ENCODE data around the gene GYG1.

Gene GYG1

GRCh38 chr3:149010504-149010951 is 19.2 kb downstream of the GYG1 start:
- H3K27ac ChIP-seq, result no peak overlapping the region
- TF ChIP-seq, protein P1, sequence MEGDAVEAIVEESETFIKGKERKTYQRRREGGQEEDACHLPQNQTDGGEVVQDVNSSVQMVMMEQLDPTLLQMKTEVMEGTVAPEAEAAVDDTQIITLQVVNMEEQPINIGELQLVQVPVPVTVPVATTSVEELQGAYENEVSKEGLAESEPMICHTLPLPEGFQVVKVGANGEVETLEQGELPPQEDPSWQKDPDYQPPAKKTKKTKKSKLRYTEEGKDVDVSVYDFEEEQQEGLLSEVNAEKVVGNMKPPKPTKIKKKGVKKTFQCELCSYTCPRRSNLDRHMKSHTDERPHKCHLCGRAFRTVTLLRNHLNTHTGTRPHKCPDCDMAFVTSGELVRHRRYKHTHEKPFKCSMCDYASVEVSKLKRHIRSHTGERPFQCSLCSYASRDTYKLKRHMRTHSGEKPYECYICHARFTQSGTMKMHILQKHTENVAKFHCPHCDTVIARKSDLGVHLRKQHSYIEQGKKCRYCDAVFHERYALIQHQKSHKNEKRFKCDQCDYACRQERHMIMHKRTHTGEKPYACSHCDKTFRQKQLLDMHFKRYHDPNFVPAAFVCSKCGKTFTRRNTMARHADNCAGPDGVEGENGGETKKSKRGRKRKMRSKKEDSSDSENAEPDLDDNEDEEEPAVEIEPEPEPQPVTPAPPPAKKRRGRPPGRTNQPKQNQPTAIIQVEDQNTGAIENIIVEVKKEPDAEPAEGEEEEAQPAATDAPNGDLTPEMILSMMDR (conservative IDR thresholded peaks at IDR 0.05), result no peak

- TF ChIP-seq, protein P1 (conservative IDR thresholded peaks at IDR 0.05), result no peak
- H3K27ac ChIP-seq, result no peak overlapping the region
These were observed 19.6 kb downstream of the GYG1 start for GRCh38 chr3:149010966-149011365.

GRCh38 chr3:149011676-149012075 is 20.3 kb downstream of the GYG1 start:
- no peak overlapping the region for H3K27ac ChIP-seq
- TF ChIP-seq, protein P1 (conservative IDR thresholded peaks at IDR 0.05), result no peak

DNA sequence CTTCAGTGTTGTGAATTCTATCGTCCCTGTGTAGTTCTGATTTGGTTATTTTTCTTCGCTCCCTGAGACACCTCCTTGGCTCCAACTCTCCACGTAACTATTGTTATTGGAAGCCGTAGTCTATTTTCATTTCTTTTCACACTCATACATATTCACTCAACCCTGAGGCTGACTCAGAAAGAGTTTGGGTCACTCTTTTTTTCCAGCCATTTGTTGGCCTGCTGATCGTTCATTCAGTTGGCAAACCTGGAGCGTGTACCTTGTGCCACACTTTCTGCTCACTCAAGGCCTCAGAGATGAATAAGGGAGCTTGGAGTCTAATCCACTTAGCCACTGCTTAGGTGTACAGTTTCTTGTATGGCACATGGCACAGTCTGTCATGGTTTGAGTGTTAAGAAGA is 22.4 kb downstream of the GYG1 start:
- TF ChIP-seq, protein P1 (conservative IDR thresholded peaks at IDR 0.05), result no peak
- no peak overlapping the region for H3K27ac ChIP-seq

DNA sequence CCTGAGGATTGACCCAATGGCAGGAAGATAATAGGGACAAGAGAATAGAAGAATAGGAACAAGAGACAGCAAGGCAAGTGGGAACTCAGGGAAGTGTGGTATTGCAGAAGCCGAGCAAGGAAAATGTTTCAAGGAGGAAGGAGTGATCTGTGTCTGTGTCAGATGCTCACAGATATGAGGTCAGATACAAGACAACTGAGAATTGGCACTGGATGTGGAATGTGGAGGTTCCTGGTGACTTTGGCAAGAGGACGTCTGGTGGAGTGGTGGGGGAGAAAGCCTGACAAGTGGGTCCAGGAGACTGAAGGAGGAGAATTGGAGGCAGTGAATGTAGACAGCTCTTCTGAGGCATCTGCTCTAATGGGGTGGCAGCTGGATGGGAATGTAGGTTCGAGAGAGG is 24.1 kb downstream of the GYG1 start:
- TF ChIP-seq, protein P1 (conservative IDR thresholded peaks at IDR 0.05), result no peak
- no peak overlapping the region for H3K27ac ChIP-seq

GRCh38 chr3:149016242-149016641 is 24.9 kb downstream of the GYG1 start:
- TF ChIP-seq, protein P1 (conservative IDR thresholded peaks at IDR 0.05), result no peak
- H3K27ac ChIP-seq, result no peak overlapping the region

- TF ChIP-seq, protein P1 (conservative IDR thresholded peaks at IDR 0.05), result no peak
- no peak overlapping the region for H3K27ac ChIP-seq
These were observed 25.6 kb downstream of the GYG1 start for GRCh38 chr3:149016669-149017541.

All from VCaP (cell line).